ENCODE data around the gene FCER1G. TPM values are rescaled to one million over a fixed set of nuclear protein-coding genes. Genes with fewer than 3 reads are reported as not detected.

The FCER1G gene
- total and polyA plus RNA-seq, 9 of the 15 experiments (the other 6 are each of a cell fraction or from before 2014, with no cell fraction given), result 0.15 to 0.69 (median 0.31) TPM; not detected in 2

- TF ChIP-seq KLF6 (CRISPR knock-in tag; IDR thresholded peaks at IDR 0.05; ENCODE audit: borderline replicate concordance) (no peak), MAFF (IDR thresholded peaks at IDR 0.05; ENCODE audit: low read length) (no peak), GTF2F1 (IDR thresholded peaks at IDR 0.05; ENCODE audit: low read depth, low read length) (no peak), ZNF444 (CRISPR knock-in tag; IDR thresholded peaks at IDR 0.05) (no peak), CBFA2T2 (conservative IDR thresholded peaks at IDR 0.05) (no peak), NFIC (IDR thresholded peaks at IDR 0.05) (peak; percentile 55), SP1 (CRISPR knock-in tag; IDR thresholded peaks at IDR 0.05) (no peak), CGGBP1 (CRISPR knock-in tag; IDR thresholded peaks at IDR 0.05) (no peak), OTX1 (CRISPR knock-in tag; IDR thresholded peaks at IDR 0.05) (0 out of 2 replicates have a peak, but pooled peaks have one; percentile 31), FOXA3 (CRISPR knock-in tag; conservative IDR thresholded peaks at IDR 0.05 in 1 of 2, IDR thresholded peaks at IDR 0.05 in 1 of 2) (no peak), ZEB2 (IDR thresholded peaks at IDR 0.05) (no peak), PKNOX1 (IDR thresholded peaks at IDR 0.05) (peak; percentile 94), MLLT1 (IDR thresholded peaks at IDR 0.05) (no peak), MTA3 (IDR thresholded peaks at IDR 0.05; ENCODE audit: borderline replicate concordance) (no peak), RBM15 (IDR thresholded peaks at IDR 0.05; ENCODE audit: insufficient read depth, low read length) (no peak), SIRT6 (IDR thresholded peaks at IDR 0.05; ENCODE audit: low read depth, low read length) (no peak), POLR2A (conservative IDR thresholded peaks at IDR 0.05) (peak; percentile 67)
- TF ChIP-seq, protein P1, sequence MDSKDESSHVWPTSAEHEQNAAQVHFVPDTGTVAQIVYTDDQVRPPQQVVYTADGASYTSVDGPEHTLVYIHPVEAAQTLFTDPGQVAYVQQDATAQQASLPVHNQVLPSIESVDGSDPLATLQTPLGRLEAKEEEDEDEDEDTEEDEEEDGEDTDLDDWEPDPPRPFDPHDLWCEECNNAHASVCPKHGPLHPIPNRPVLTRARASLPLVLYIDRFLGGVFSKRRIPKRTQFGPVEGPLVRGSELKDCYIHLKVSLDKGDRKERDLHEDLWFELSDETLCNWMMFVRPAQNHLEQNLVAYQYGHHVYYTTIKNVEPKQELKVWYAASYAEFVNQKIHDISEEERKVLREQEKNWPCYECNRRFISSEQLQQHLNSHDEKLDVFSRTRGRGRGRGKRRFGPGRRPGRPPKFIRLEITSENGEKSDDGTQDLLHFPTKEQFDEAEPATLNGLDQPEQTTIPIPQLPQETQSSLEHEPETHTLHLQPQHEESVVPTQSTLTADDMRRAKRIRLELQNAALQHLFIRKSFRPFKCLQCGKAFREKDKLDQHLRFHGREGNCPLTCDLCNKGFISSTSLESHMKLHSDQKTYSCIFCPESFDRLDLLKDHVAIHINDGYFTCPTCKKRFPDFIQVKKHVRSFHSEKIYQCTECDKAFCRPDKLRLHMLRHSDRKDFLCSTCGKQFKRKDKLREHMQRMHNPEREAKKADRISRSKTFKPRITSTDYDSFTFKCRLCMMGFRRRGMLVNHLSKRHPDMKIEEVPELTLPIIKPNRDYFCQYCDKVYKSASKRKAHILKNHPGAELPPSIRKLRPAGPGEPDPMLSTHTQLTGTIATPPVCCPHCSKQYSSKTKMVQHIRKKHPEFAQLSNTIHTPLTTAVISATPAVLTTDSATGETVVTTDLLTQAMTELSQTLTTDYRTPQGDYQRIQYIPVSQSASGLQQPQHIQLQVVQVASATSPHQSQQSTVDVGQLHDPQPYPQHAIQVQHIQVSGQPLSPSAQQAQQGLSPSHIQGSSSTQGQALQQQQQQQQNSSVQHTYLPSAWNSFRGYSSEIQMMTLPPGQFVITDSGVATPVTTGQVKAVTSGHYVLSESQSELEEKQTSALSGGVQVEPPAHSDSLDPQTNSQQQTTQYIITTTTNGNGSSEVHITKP (IDR thresholded peaks at IDR 0.05; ENCODE audit: partially characterized antibody), result peak; percentile 16
- TF ChIP-seq, protein P2, sequence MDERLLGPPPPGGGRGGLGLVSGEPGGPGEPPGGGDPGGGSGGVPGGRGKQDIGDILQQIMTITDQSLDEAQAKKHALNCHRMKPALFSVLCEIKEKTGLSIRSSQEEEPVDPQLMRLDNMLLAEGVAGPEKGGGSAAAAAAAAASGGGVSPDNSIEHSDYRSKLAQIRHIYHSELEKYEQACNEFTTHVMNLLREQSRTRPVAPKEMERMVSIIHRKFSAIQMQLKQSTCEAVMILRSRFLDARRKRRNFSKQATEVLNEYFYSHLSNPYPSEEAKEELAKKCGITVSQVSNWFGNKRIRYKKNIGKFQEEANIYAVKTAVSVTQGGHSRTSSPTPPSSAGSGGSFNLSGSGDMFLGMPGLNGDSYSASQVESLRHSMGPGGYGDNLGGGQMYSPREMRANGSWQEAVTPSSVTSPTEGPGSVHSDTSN (CRISPR knock-in tag; IDR thresholded peaks at IDR 0.05; ENCODE audit: low read depth), result no peak
- TF ChIP-seq, protein P2 (tag; conservative IDR thresholded peaks at IDR 0.05; ENCODE audit: low read depth), result peak; percentile 63; the same call in 1 of the 2 replicates
Measured at GRCh38 chr1:161198897-161199431, 16.1 kb upstream of the FCER1G start, which contains the start of gene ADAMTS4 (continued).
